H1 (cell line): ENCODE data around the gene OGDHL.

Experiments
- BCL11A ChIP-seq, 2 experiments: IDR thresholded peaks; one replicate each; pipeline ENCODE4 v1.6.1; 2011; ENCODE audit warnings: low read depth in 2 of 2, low read length in 2 of 2, mild to moderate bottlenecking in 2 of 2
- CBX8 ChIP-seq: fragments of 300-800, 300-1000 bp; sonication (generic); IDR thresholded peaks from 2 replicates; pipeline ENCODE4 v1.7.1; 2016; ENCODE audit warnings: low read depth, low read length, borderline replicate concordance
- CHD2 ChIP-seq: IDR thresholded peaks from 2 replicates; pipeline ENCODE4 v1.6.1; 2012; ENCODE audit warnings: low read length, improper control_type of control experiment
- CREB1 ChIP-seq: IDR thresholded peaks from 2 replicates; pipeline ENCODE4 v1.6.1; 2012; ENCODE audit warnings: inconsistent platforms
- CTCF ChIP-seq, 3 experiments: IDR thresholded peaks; 1 replicate in 2 of 3; 2 replicates in 1 of 3; pipeline versions ENCODE4 v1.5.1 to v1.6.1; 2011; ENCODE audit warnings: low read length in 3 of 3, mild to moderate bottlenecking in 3 of 3, inconsistent platforms in 2 of 3, low read depth in 1 of 3, moderate library complexity in 1 of 3; ENCODE audit not compliant: insufficient read depth in 1 of 3; ENCODE audit errors: control extremely low read depth in 1 of 3
- EZH2 ChIP-seq: fragments of 200-600 bp; sonication (generic); IDR thresholded peaks from 2 replicates; pipeline ENCODE4 v1.7.1; 2012; ENCODE audit warnings: low read depth, mild to moderate bottlenecking, moderate library complexity, low read length, inconsistent platforms; ENCODE audit not compliant: severe bottlenecking
- HDAC6 ChIP-seq: IDR thresholded peaks from one replicate; pipeline ENCODE4 v1.7.1; 2012; ENCODE audit warnings: low read depth, mild to moderate bottlenecking, inconsistent platforms, low read length, moderate library complexity
- MAFK ChIP-seq: IDR thresholded peaks from 2 replicates; pipeline ENCODE4 v1.6.1; 2012; ENCODE audit warnings: low read depth, mild to moderate bottlenecking, improper control_type of control experiment, low read length
- POLR2A ChIP-seq, 2 experiments: IDR thresholded peaks; 1 replicate in 1 of 2; 2 replicates in 1 of 2; pipeline ENCODE4 v1.6.1; 2011; ENCODE audit warnings: low read depth in 2 of 2, low read length in 2 of 2, mild to moderate bottlenecking in 2 of 2; ENCODE audit errors: control extremely low read depth in 1 of 2
- POLR2AphosphoS5 ChIP-seq: IDR thresholded peaks from 2 replicates; pipeline ENCODE4 v1.6.1; 2011; ENCODE audit warnings: low read depth, low read length
- USF2 ChIP-seq: IDR thresholded peaks from 2 replicates; pipeline ENCODE4 v1.6.1; 2011; ENCODE audit warnings: low read length, improper control_type of control experiment
- YY1 ChIP-seq: IDR thresholded peaks from 2 replicates; pipeline ENCODE4 v1.6.1; 2011; ENCODE audit warnings: low read depth, mild to moderate bottlenecking, low read length

- no peak for TF ChIP-seq CTCF (IDR thresholded peaks at IDR 0.05; ENCODE audit: control extremely low read depth in 1 of 3, insufficient read depth in 1 of 3, low read depth in 1 of 3, low read length in 3 of 3)
- no peak for TF ChIP-seq EZH2
- TF ChIP-seq MAFK: no peak
- no peak for TF ChIP-seq USF2
- no peak for TF ChIP-seq POLR2AphosphoS5
- TF ChIP-seq CHD2: no peak
- no peak for TF ChIP-seq CREB1
- no peak for TF ChIP-seq HDAC6
- TF ChIP-seq BCL11A (IDR thresholded peaks at IDR 0.05; ENCODE audit: low read depth in 2 of 2, low read length in 2 of 2): no peak
- TF ChIP-seq CBX8: no peak
- TF ChIP-seq POLR2A (IDR thresholded peaks at IDR 0.05; ENCODE audit: control extremely low read depth in 1 of 2, low read depth in 2 of 2, low read length in 2 of 2): no peak
- no peak for TF ChIP-seq YY1
Measured at GRCh38 chr10:49737474-49738201, 24.5 kb downstream of the OGDHL start.
